Measurements from ENCODE around the gene SNRNP25. TPM values are rescaled to one million over a fixed set of nuclear protein-coding genes. Genes with fewer than 3 reads are reported as not detected.

SNRNP25 gene
- total and polyA plus RNA-seq, 9 of the 15 experiments (the other 6 are each of a cell fraction or from before 2014, with no cell fraction given) = 59.0 to 176 (median 108) TPM

DNA sequence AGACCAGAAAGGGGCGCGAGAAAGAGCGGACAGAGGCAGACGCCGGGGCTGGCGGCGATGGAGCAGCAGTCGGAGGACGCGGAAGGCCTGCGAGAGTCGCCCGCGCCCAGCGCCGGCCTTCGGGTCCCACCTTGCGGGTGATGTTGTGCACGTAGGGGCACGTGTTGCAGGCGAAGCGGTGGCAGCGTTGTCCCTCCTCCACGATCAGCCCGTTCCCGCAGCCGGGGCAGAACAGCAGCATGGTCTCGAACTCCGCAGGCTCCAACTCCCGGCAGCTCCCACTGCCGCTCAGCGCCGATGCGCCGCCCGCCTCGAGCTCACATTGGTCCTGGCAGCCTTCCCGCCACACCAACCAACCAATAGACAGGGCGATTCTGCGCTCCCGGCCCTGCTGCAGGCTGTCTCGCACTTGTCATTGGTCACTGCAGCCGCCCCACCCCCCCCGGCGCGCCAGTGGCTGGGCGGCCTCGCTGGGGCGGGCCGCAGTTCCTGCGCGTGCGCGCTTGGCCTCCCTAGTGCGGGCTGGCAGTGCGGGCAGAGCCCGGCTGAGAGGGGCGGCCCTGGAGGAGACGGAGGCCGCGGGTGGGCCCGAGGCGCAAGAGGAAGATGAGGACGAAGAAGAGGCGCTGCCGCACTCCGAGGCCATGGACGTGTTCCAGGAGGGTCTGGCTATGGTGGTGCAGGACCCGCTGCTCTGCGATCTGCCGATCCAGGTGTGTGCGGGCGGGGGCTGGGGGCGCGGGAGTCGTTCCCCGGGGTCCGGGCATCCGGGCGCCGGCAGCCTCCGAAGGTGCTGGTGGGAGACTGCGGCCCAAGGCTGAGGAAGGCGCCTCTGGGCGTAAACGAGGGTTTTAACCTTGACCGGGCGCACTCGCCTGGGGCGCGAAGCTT lies at the start of gene SNRNP25, which contains the start of gene POLR3K (continued):
- TF ChIP-seq GABPB1 (CRISPR knock-in tag; IDR thresholded peaks at IDR 0.05) = peak; percentile 57
- TF ChIP-seq, protein P1, sequence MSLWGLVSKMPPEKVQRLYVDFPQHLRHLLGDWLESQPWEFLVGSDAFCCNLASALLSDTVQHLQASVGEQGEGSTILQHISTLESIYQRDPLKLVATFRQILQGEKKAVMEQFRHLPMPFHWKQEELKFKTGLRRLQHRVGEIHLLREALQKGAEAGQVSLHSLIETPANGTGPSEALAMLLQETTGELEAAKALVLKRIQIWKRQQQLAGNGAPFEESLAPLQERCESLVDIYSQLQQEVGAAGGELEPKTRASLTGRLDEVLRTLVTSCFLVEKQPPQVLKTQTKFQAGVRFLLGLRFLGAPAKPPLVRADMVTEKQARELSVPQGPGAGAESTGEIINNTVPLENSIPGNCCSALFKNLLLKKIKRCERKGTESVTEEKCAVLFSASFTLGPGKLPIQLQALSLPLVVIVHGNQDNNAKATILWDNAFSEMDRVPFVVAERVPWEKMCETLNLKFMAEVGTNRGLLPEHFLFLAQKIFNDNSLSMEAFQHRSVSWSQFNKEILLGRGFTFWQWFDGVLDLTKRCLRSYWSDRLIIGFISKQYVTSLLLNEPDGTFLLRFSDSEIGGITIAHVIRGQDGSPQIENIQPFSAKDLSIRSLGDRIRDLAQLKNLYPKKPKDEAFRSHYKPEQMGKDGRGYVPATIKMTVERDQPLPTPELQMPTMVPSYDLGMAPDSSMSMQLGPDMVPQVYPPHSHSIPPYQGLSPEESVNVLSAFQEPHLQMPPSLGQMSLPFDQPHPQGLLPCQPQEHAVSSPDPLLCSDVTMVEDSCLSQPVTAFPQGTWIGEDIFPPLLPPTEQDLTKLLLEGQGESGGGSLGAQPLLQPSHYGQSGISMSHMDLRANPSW (CRISPR knock-in tag; IDR thresholded peaks at IDR 0.05) = no peak; the same call in 1 of the 2 replicates
- TF ChIP-seq KDM5B (IDR thresholded peaks at IDR 0.05; ENCODE audit: insufficient replicate concordance, low read depth, low read length) = peak; percentile 93
- 0 out of 2 replicates have a peak, but pooled peaks have one; percentile 34 for TF ChIP-seq ZBTB7A (IDR thresholded peaks at IDR 0.05; ENCODE audit: borderline replicate concordance, control insufficient read depth, low read depth, low read length)
- TF ChIP-seq, protein P2, sequence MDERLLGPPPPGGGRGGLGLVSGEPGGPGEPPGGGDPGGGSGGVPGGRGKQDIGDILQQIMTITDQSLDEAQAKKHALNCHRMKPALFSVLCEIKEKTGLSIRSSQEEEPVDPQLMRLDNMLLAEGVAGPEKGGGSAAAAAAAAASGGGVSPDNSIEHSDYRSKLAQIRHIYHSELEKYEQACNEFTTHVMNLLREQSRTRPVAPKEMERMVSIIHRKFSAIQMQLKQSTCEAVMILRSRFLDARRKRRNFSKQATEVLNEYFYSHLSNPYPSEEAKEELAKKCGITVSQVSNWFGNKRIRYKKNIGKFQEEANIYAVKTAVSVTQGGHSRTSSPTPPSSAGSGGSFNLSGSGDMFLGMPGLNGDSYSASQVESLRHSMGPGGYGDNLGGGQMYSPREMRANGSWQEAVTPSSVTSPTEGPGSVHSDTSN (CRISPR knock-in tag; IDR thresholded peaks at IDR 0.05; ENCODE audit: low read depth) = peak; percentile 25; the same call in 1 of the 2 replicates
- TF ChIP-seq, protein P2 (tag; conservative IDR thresholded peaks at IDR 0.05; ENCODE audit: low read depth) = peak; percentile 75
- TF ChIP-seq KDM4B (IDR thresholded peaks at IDR 0.05; ENCODE audit: borderline replicate concordance in 2 of 2, low read depth in 1 of 2) = no peak
- peak; percentile 71 for TF ChIP-seq SP1 (CRISPR knock-in tag; IDR thresholded peaks at IDR 0.05)
- TF ChIP-seq, protein P3, sequence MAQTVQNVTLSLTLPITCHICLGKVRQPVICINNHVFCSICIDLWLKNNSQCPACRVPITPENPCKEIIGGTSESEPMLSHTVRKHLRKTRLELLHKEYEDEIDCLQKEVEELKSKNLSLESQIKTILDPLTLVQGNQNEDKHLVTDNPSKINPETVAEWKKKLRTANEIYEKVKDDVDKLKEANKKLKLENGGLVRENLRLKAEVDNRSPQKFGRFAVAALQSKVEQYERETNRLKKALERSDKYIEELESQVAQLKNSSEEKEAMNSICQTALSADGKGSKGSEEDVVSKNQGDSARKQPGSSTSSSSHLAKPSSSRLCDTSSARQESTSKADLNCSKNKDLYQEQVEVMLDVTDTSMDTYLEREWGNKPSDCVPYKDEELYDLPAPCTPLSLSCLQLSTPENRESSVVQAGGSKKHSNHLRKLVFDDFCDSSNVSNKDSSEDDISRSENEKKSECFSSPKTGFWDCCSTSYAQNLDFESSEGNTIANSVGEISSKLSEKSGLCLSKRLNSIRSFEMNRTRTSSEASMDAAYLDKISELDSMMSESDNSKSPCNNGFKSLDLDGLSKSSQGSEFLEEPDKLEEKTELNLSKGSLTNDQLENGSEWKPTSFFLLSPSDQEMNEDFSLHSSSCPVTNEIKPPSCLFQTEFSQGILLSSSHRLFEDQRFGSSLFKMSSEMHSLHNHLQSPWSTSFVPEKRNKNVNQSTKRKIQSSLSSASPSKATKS (CRISPR knock-in tag; IDR thresholded peaks at IDR 0.05) = no peak
- TF ChIP-seq, protein P4, sequence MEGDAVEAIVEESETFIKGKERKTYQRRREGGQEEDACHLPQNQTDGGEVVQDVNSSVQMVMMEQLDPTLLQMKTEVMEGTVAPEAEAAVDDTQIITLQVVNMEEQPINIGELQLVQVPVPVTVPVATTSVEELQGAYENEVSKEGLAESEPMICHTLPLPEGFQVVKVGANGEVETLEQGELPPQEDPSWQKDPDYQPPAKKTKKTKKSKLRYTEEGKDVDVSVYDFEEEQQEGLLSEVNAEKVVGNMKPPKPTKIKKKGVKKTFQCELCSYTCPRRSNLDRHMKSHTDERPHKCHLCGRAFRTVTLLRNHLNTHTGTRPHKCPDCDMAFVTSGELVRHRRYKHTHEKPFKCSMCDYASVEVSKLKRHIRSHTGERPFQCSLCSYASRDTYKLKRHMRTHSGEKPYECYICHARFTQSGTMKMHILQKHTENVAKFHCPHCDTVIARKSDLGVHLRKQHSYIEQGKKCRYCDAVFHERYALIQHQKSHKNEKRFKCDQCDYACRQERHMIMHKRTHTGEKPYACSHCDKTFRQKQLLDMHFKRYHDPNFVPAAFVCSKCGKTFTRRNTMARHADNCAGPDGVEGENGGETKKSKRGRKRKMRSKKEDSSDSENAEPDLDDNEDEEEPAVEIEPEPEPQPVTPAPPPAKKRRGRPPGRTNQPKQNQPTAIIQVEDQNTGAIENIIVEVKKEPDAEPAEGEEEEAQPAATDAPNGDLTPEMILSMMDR (IDR thresholded peaks at IDR 0.05 in 2 of 3, conservative IDR thresholded peaks at IDR 0.05 in 1 of 3; ENCODE audit: insufficient read depth in 2 of 3, low read depth in 1 of 3, low read length in 3 of 3) = 0 out of 6 replicates have a peak, but pooled peaks of 1 of the 3 experiments have one; percentile 6
- TF ChIP-seq NR4A1 (CRISPR knock-in tag; IDR thresholded peaks at IDR 0.05) = no peak
- no peak for TF ChIP-seq NR4A1 (tag; IDR thresholded peaks at IDR 0.05)
- peak; percentile 5 to 61; a peak in 3 of 4 replicates for TF ChIP-seq MAZ (CRISPR knock-in tag; conservative IDR thresholded peaks at IDR 0.05 in 1 of 2, IDR thresholded peaks at IDR 0.05 in 1 of 2)
- TF ChIP-seq POLR2G (IDR thresholded peaks at IDR 0.05; ENCODE audit: low read depth, low read length) = peak; percentile 92
- no peak for TF ChIP-seq ZC3H11A (IDR thresholded peaks at IDR 0.05; ENCODE audit: low read depth, low read length)
